Lower lobe of right lung (tissue), 2 donors: Measurements from ENCODE around the gene SHCBP1L. TPM values are rescaled to one million over a fixed set of nuclear protein-coding genes. Genes with fewer than 3 reads are reported as not detected.

Experiments
- ATAC-seq, 2 donors: fragments of 200-7000 bp; cut with Tn5 transposase; one replicate each; pipeline ENCODE4 v1.9.1; 2020 to 2022; ENCODE audit warnings: mild to moderate bottlenecking in 2 of 2, moderate library complexity in 2 of 2
- DNase-seq: peaks from one replicate; pipeline ENCODE4 v3.0.0-alpha.2; 2020
- H3K27ac ChIP-seq: fragments of 200-600 bp; one replicate; pipeline ENCODE4 v1.8.0; 2022
- H3K27me3 ChIP-seq: fragments of 200-600 bp; one replicate; pipeline ENCODE4 v1.8.0; 2022; ENCODE audit warnings: low read depth
- H3K36me3 ChIP-seq: fragments of 200-600 bp; one replicate; pipeline ENCODE4 v1.8.0; 2022; ENCODE audit warnings: mild to moderate bottlenecking
- H3K4me1 ChIP-seq: fragments of 200-600 bp; one replicate; pipeline ENCODE4 v1.8.0; 2022
- H3K4me3 ChIP-seq: fragments of 200-600 bp; one replicate; pipeline ENCODE4 v1.8.0; 2022; ENCODE audit warnings: mild to moderate bottlenecking
- H3K9me3 ChIP-seq: fragments of 200-600 bp; one replicate; pipeline ENCODE4 v1.8.0; 2022
- intact Hi-C: fragments of 100-400 bp; cut with DNase I; formaldehyde crosslinking; loops from one replicate; pipeline ENCODE4 v1.11.0; 2022
- total RNA-seq: library from RNA; stranded (reverse); fragmentation: NEBNext Ultra II Directional; extraction: Animal tissue kit (Norgen Biotek cat#: 25700); gene quantifications from one replicate; pipeline ENCODE4 v1.2.1, GENCODE V29; 2021
- TF ChIP-seq, protein P1 (sequence below): fragments of 200-600 bp; IDR thresholded peaks from one replicate; pipeline ENCODE4 v1.8.0; 2022; ENCODE audit warnings: antibody characterized with exemption, mild to moderate bottlenecking
- donor health status: DM: no; HTN: yes; CAD: no; lungs with severe emphysema.

Gene SHCBP1L
- total RNA-seq, 1 donor from 2014 or later, result not detected

DNA sequence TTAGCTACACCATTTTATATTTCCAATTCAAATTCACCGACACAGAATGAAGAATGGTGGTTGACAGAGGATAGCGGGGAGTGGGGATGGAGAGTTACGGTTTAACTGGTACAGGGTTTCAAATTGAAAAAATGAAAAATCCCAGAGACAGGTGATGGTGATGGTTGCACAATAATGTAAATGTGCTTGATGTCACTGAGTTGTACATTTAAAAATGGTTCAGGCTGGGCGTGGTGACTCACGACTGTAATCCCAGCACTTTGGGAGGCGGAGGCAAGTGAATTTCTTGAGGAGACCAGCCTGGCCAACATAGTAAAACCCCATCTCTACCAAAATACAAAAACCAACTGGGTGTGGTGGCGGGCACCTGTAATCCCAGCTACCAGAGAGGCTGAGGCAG lies 31.2 kb upstream of the SHCBP1L start:
- H3K9me3 ChIP-seq, result no peaks in the 10 kb centered on the region
- no peaks in the 10 kb centered on the region for H3K36me3 ChIP-seq
- no peak overlapping the region for H3K27ac ChIP-seq
- no peak overlapping the region for H3K4me3 ChIP-seq
- H3K27me3 ChIP-seq, result no peaks in the 10 kb centered on the region
- no peaks in the 10 kb centered on the region for H3K4me1 ChIP-seq
- intact Hi-C loops, result no loop called here
- TF ChIP-seq, protein P1, sequence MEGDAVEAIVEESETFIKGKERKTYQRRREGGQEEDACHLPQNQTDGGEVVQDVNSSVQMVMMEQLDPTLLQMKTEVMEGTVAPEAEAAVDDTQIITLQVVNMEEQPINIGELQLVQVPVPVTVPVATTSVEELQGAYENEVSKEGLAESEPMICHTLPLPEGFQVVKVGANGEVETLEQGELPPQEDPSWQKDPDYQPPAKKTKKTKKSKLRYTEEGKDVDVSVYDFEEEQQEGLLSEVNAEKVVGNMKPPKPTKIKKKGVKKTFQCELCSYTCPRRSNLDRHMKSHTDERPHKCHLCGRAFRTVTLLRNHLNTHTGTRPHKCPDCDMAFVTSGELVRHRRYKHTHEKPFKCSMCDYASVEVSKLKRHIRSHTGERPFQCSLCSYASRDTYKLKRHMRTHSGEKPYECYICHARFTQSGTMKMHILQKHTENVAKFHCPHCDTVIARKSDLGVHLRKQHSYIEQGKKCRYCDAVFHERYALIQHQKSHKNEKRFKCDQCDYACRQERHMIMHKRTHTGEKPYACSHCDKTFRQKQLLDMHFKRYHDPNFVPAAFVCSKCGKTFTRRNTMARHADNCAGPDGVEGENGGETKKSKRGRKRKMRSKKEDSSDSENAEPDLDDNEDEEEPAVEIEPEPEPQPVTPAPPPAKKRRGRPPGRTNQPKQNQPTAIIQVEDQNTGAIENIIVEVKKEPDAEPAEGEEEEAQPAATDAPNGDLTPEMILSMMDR, result no peak
- no peak for DNase-seq
- ATAC-seq, result no peak

- DNase-seq, result no peak
- Histone ChIP-seq H3K27ac (no peak overlapping the region), H3K36me3 (no peaks in the 10 kb centered on the region), H3K27me3 (no peaks in the 10 kb centered on the region), H3K9me3 (no peaks in the 10 kb centered on the region), H3K4me3 (no peak overlapping the region), H3K4me1 (no peaks in the 10 kb centered on the region)
- ATAC-seq, result no peak
- intact Hi-C loops, result no loop called here
- TF ChIP-seq, protein P1, result no peak
Measured at GRCh38 chr1:182978151-182978853, 25.3 kb upstream of the SHCBP1L start.

- Histone ChIP-seq H3K4me3 (no peak overlapping the region), H3K27me3 (no peaks in the 10 kb centered on the region), H3K27ac (no peak overlapping the region), H3K36me3 (no peaks in the 10 kb centered on the region), H3K4me1 (no peaks in the 10 kb centered on the region), H3K9me3 (no peaks in the 10 kb centered on the region)
- ATAC-seq, result no peak
- intact Hi-C loops, result no loop called here
- TF ChIP-seq, protein P1, result no peak
- no peak for DNase-seq
Measured at GRCh38 chr1:182977480-182977879, 24.5 kb upstream of the SHCBP1L start.

- DNase-seq (no peak), ATAC-seq (peak in 1 of 2 donors; percentile 45)
- intact Hi-C loops, result no loop called here
- H3K36me3 ChIP-seq, result no peaks in the 10 kb centered on the region
- no peaks in the 10 kb centered on the region for H3K4me1 ChIP-seq
- TF ChIP-seq, protein P1, result no peak
- H3K4me3 ChIP-seq, result no peak overlapping the region
- no peaks in the 10 kb centered on the region for H3K27me3 ChIP-seq
- no peak overlapping the region for H3K27ac ChIP-seq
- no peaks in the 10 kb centered on the region for H3K9me3 ChIP-seq
Measured at GRCh38 chr1:182974506-182975191, 21.7 kb upstream of the SHCBP1L start.

GRCh38 chr1:182972829-182973228 lies 19.9 kb upstream of the SHCBP1L start:
- TF ChIP-seq, protein P1, result no peak
- no peaks in the 10 kb centered on the region for H3K27me3 ChIP-seq
- DNase-seq (no peak), ATAC-seq (no peak)
- H3K4me3 ChIP-seq, result no peak overlapping the region
- no peak overlapping the region for H3K27ac ChIP-seq
- H3K4me1 ChIP-seq, result no peaks in the 10 kb centered on the region
- no peaks in the 10 kb centered on the region for H3K36me3 ChIP-seq
- intact Hi-C loops, result no loop called here
- H3K9me3 ChIP-seq, result no peaks in the 10 kb centered on the region
